HL-60 (cell line): ENCODE measurements around the gene NPHP1.

Experiments
- POLR2AphosphoS5 ChIP-seq: IDR thresholded peaks from 2 replicates; pipeline ENCODE4 v1.6.1; 2012; ENCODE audit warnings: low read depth
- TF ChIP-seq, protein P1 (sequence below): IDR thresholded peaks from one replicate; pipeline ENCODE4 v1.5.1; 2011; ENCODE audit warnings: low read length, control low read depth, inconsistent platforms; ENCODE audit not compliant: insufficient read depth
- TF ChIP-seq, protein P2 (sequence below): IDR thresholded peaks from 2 replicates; pipeline ENCODE4 v1.6.1; 2012; ENCODE audit warnings: low read depth; ENCODE audit not compliant: insufficient replicate concordance

DNA sequence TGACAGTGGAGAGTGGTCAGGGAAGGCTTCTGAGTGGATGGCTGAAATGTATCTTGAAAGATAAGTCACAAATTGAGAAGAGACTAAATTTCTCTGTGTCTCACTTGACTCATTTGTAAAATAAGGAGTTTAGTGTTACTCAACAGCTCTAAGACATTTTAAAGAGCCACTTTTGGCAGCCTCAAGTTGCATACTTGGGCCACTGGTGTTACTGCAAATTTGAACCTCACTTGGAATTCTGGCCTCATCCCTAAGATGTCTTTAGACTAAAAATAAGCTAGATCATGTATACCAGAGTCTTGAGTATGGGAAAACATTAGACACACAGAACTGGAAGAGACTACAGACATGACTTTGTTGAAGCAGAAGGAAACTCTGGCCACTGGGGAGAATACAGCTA, 12.0 kb upstream of the NPHP1 start:
- no peak for TF ChIP-seq POLR2AphosphoS5
- TF ChIP-seq, protein P1, sequence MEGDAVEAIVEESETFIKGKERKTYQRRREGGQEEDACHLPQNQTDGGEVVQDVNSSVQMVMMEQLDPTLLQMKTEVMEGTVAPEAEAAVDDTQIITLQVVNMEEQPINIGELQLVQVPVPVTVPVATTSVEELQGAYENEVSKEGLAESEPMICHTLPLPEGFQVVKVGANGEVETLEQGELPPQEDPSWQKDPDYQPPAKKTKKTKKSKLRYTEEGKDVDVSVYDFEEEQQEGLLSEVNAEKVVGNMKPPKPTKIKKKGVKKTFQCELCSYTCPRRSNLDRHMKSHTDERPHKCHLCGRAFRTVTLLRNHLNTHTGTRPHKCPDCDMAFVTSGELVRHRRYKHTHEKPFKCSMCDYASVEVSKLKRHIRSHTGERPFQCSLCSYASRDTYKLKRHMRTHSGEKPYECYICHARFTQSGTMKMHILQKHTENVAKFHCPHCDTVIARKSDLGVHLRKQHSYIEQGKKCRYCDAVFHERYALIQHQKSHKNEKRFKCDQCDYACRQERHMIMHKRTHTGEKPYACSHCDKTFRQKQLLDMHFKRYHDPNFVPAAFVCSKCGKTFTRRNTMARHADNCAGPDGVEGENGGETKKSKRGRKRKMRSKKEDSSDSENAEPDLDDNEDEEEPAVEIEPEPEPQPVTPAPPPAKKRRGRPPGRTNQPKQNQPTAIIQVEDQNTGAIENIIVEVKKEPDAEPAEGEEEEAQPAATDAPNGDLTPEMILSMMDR: no peak
- TF ChIP-seq, protein P2, sequence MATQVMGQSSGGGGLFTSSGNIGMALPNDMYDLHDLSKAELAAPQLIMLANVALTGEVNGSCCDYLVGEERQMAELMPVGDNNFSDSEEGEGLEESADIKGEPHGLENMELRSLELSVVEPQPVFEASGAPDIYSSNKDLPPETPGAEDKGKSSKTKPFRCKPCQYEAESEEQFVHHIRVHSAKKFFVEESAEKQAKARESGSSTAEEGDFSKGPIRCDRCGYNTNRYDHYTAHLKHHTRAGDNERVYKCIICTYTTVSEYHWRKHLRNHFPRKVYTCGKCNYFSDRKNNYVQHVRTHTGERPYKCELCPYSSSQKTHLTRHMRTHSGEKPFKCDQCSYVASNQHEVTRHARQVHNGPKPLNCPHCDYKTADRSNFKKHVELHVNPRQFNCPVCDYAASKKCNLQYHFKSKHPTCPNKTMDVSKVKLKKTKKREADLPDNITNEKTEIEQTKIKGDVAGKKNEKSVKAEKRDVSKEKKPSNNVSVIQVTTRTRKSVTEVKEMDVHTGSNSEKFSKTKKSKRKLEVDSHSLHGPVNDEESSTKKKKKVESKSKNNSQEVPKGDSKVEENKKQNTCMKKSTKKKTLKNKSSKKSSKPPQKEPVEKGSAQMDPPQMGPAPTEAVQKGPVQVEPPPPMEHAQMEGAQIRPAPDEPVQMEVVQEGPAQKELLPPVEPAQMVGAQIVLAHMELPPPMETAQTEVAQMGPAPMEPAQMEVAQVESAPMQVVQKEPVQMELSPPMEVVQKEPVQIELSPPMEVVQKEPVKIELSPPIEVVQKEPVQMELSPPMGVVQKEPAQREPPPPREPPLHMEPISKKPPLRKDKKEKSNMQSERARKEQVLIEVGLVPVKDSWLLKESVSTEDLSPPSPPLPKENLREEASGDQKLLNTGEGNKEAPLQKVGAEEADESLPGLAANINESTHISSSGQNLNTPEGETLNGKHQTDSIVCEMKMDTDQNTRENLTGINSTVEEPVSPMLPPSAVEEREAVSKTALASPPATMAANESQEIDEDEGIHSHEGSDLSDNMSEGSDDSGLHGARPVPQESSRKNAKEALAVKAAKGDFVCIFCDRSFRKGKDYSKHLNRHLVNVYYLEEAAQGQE: no peak
